ENCODE measurements around the gene CIBAR2.

- TF ChIP-seq CTCF (IDR thresholded peaks at IDR 0.05; ENCODE audit: insufficient read depth, low read length), result no peak
- no peak for TF ChIP-seq REST (IDR thresholded peaks at IDR 0.05; ENCODE audit: insufficient replicate concordance, low read depth)
- no peak for TF ChIP-seq POLR2AphosphoS5 (IDR thresholded peaks at IDR 0.05; ENCODE audit: low read depth)
- TF ChIP-seq SPI1 (IDR thresholded peaks at IDR 0.05; ENCODE audit: borderline replicate concordance, low read depth), result no peak
Measured at GRCh38 chr16:85051683-85052082, 60.6 kb downstream of the CIBAR2 start.

Measured in HL-60 (cell line).